CD14-positive monocyte (primary cell): ENCODE results near the gene ZRANB3. TPM values are rescaled to one million over a fixed set of nuclear protein-coding genes. Genes with fewer than 3 reads are reported as not detected.

ENCODE experiments used
- DNase-seq, 3 donors: peaks; one replicate each; pipeline ENCODE4 v3.0.0-alpha.2; 2011 to 2022
- H2AFZ ChIP-seq: 2 replicates; pipeline ENCODE4 v1.6.0; 2012; ENCODE audit warnings: mild to moderate bottlenecking, low read depth, low read length, inconsistent platforms; ENCODE audit not compliant: insufficient read depth, poor library complexity, severe bottlenecking
- H3K27ac ChIP-seq, 2 donors: 1 replicate in 1 of 2; 2 replicates in 1 of 2; pipeline ENCODE4 v1.5.1; 2012 to 2013; ENCODE audit warnings: low read length in 2 of 2, control low read depth in 1 of 2, inconsistent platforms in 1 of 2, low read depth in 1 of 2, mild to moderate bottlenecking in 1 of 2
- H3K27me3 ChIP-seq, 2 donors: one replicate each; pipeline versions ENCODE4 v1.6.0 to v1.6.1; 2011 to 2013; ENCODE audit warnings: low read length in 2 of 2; ENCODE audit not compliant: control insufficient read depth in 2 of 2, insufficient read depth in 2 of 2
- H3K36me3 ChIP-seq, 2 donors: replicated peaks in 1 of 2; 1 replicate in 1 of 2; 2 replicates in 1 of 2; pipeline versions ENCODE4 v1.5.1 to v1.6.1; 2012 to 2013; ENCODE audit warnings: low read length in 2 of 2, control low read depth in 1 of 2, inconsistent platforms in 1 of 2, mild to moderate bottlenecking in 1 of 2; ENCODE audit not compliant: insufficient read depth in 2 of 2, control insufficient read depth in 1 of 2
- H3K4me1 ChIP-seq, 2 donors: 1 replicate in 1 of 2; 2 replicates in 1 of 2; pipeline versions ENCODE4 v1.5.1 to v1.6.1; 2012 to 2013; ENCODE audit warnings: low read length in 2 of 2, control low read depth in 1 of 2, inconsistent platforms in 1 of 2, mild to moderate bottlenecking in 1 of 2, moderate library complexity in 1 of 2; ENCODE audit not compliant: insufficient read depth in 2 of 2, control insufficient read depth in 1 of 2
- H3K4me2 ChIP-seq: replicated peaks from 2 replicates; pipeline ENCODE3; 2012; ENCODE audit warnings: low read length, moderate library complexity, mild to moderate bottlenecking; ENCODE audit not compliant: poor library complexity, severe bottlenecking; ENCODE audit errors: extremely low read depth
- H3K4me3 ChIP-seq, 3 experiments: fragments of 200-600 bp in 1 of 3; sonication (generic) in 1 of 3; replicated peaks in 1 of 3; 1 replicate in 2 of 3; 2 replicates in 1 of 3; pipeline ENCODE4 v1.5.1; 2011 to 2013; ENCODE audit warnings: low read length in 3 of 3, mild to moderate bottlenecking in 3 of 3, control low read depth in 2 of 3, low read depth in 2 of 3, inconsistent platforms in 1 of 3, moderate library complexity in 1 of 3
- H3K79me2 ChIP-seq: 2 replicates; pipeline ENCODE4 v1.6.0; 2012; ENCODE audit warnings: mild to moderate bottlenecking, control low read depth, inconsistent platforms, low read length, moderate library complexity; ENCODE audit not compliant: insufficient read depth
- H3K9ac ChIP-seq: 2 replicates; pipeline ENCODE4 v1.6.0; 2017; ENCODE audit warnings: low read length, mild to moderate bottlenecking; ENCODE audit not compliant: insufficient read depth, poor library complexity, severe bottlenecking
- H3K9me3 ChIP-seq, 2 donors: replicated peaks in 1 of 2; 1 replicate in 1 of 2; 2 replicates in 1 of 2; pipeline versions ENCODE4 v1.5.1 to v1.6.1; 2012 to 2013; ENCODE audit warnings: low read length in 2 of 2, control low read depth in 1 of 2; ENCODE audit not compliant: control insufficient read depth in 1 of 2, insufficient read depth in 1 of 2
- H4K20me1 ChIP-seq: 2 replicates; pipeline ENCODE4 v1.6.0; 2012; ENCODE audit warnings: mild to moderate bottlenecking, low read length, control low read depth, moderate library complexity; ENCODE audit not compliant: insufficient read depth
- H3K27ac Mint-ChIP-seq, 7 donors: one replicate each; pipeline ENCODE4 v1.8.0; 2020; ENCODE audit warnings: mild to moderate bottlenecking in 7 of 7, mixed read lengths in 7 of 7, moderate library complexity in 6 of 7, inconsistent platforms in 2 of 7
- H3K27me3 Mint-ChIP-seq, 3 donors: one replicate each; pipeline ENCODE4 v1.8.0; 2021 to 2022; ENCODE audit warnings: low read depth in 3 of 3, mild to moderate bottlenecking in 3 of 3, mixed read lengths in 3 of 3, moderate library complexity in 3 of 3, inconsistent platforms in 1 of 3
- H3K36me3 Mint-ChIP-seq, 2 donors: one replicate each; pipeline ENCODE4 v1.8.0; 2020; ENCODE audit warnings: mixed read lengths in 2 of 2, inconsistent platforms in 1 of 2, mild to moderate bottlenecking in 1 of 2
- H3K4me1 Mint-ChIP-seq: one replicate; pipeline ENCODE4 v1.8.0; 2020; ENCODE audit warnings: mild to moderate bottlenecking, mixed read lengths
- H3K4me3 Mint-ChIP-seq, 2 donors: one replicate each; pipeline ENCODE4 v1.8.0; 2020; ENCODE audit warnings: mild to moderate bottlenecking in 2 of 2, mixed read lengths in 2 of 2, moderate library complexity in 1 of 2
- H3K9me3 Mint-ChIP-seq, 7 donors: one replicate each; pipeline ENCODE4 v1.8.0; 2020 to 2022; ENCODE audit warnings: mixed read lengths in 7 of 7, mild to moderate bottlenecking in 6 of 7, moderate library complexity in 6 of 7, inconsistent platforms in 2 of 7
- CTCF ChIP-seq: fragments of 200-600 bp; IDR thresholded peaks from one replicate; pipeline ENCODE4 v1.8.0; 2022; ENCODE audit warnings: antibody characterized with exemption, mild to moderate bottlenecking
- WGBS: methylation state at CpG from one replicate; pipeline ENCODE4 v1.1.5; 2013; ENCODE audit warnings: missing lambda C conversion rate; ENCODE audit not compliant: insufficient coverage; 5-methylcytosine and 5-hydroxymethylcytosine counted together
- intact Hi-C, 2 donors: fragments of 100-400 bp; cut with micrococcal nuclease; formaldehyde crosslinking; loops; one replicate each; pipeline versions ENCODE4 v1.15.0 to v1.15.1; 2023
- polyA plus RNA-seq, 3 donors: library from polyadenylated mRNA; depleted of rRNA in 1 of 3; unstranded in 2 of 3; stranded (reverse) in 1 of 3; fragments of 300-500 nt in 2 of 3; fragments of >200 nt in 1 of 3; fragmentation: Illumina TruSeq in 2 of 3; gene quantifications; 1 replicate in 2 of 3; 2 replicates in 1 of 3; pipeline ENCODE4 v1.2.3, GENCODE V29; 2012 to 2021

Gene ZRANB3
- polyA plus RNA-seq, 3 donors, result 0.47 to 3.5 (median 0.64) TPM

- Mint-ChIP-seq H3K27ac (no peak overlapping the region), H3K4me3 (no peak overlapping the region), H3K4me1 (no peaks in the 10 kb centered on the region), H3K36me3 (peaks cover 7 to 8% of the 10 kb centered on the region in 2 donors), H3K27me3 (no peaks in the 10 kb centered on the region), H3K9me3 (peaks cover 17 to 28% (median 26%) of the 10 kb centered on the region in 7 donors)
- Histone ChIP-seq H3K36me3 (no peaks in the 10 kb centered on the region), H4K20me1 (no peaks in the 10 kb centered on the region), H3K4me1 (no peaks in the 10 kb centered on the region), H3K27ac (no peak overlapping the region), H3K9ac (no peak overlapping the region), H3K27me3 (no peaks in the 10 kb centered on the region), H3K9me3 (peaks cover 0 to 16% of the 10 kb centered on the region in 2 donors), H3K79me2 (no peaks in the 10 kb centered on the region), H2AFZ (no peak overlapping the region), H3K4me3 (no peak overlapping the region), H3K4me2 (no peak overlapping the region)
- intact Hi-C loops, result no loop called here
- DNase-seq, result no peak
- TF ChIP-seq CTCF, result no peak
- WGBS, result 100% methylated on average over 2 of the region's 5 CpGs
These were observed 282.4 kb downstream of the ZRANB3 start for GRCh38 chr2:135248611-135249010.

- H3K4me1 Mint-ChIP-seq, result no peaks in the 10 kb centered on the region
- intact Hi-C loops, result no loop called here
- Histone ChIP-seq H3K9me3 (peaks cover 0 to 14% of the 10 kb centered on the region in 2 donors), H2AFZ (no peak overlapping the region), H3K4me3 (no peak overlapping the region), H3K36me3 (no peaks in the 10 kb centered on the region), H3K4me2 (no peak overlapping the region), H3K9ac (no peak overlapping the region), H3K79me2 (no peaks in the 10 kb centered on the region), H3K27me3 (no peaks in the 10 kb centered on the region), H3K4me1 (no peaks in the 10 kb centered on the region), H3K27ac (no peak overlapping the region), H4K20me1 (no peaks in the 10 kb centered on the region)
- H3K4me3 Mint-ChIP-seq, result no peak overlapping the region
- no peak for TF ChIP-seq CTCF
- no peaks in the 10 kb centered on the region for H3K27me3 Mint-ChIP-seq
- no CpG with 5 or more reads among the region's 2 CpGs for WGBS
- H3K36me3 Mint-ChIP-seq, result peaks cover 7 to 8% of the 10 kb centered on the region in 2 donors
- DNase-seq, result no peak
- H3K27ac Mint-ChIP-seq, result no peak overlapping the region
- H3K9me3 Mint-ChIP-seq, result peaks cover 17 to 27% (median 21%) of the 10 kb centered on the region in 7 donors
These were observed 284.2 kb downstream of the ZRANB3 start for GRCh38 chr2:135246711-135247270.
